ENCODE data around the gene PRDX4. TPM values are rescaled to one million over a fixed set of nuclear protein-coding genes. Genes with fewer than 3 reads are reported as not detected.

The PRDX4 gene
- polyA plus RNA-seq, 1 experiment: 168 TPM

- Histone ChIP-seq H3K27me3 (ENCODE audit: control insufficient read depth, insufficient read depth, low read length) (no peaks in the 10 kb centered on the region), H3K4me3 (ENCODE audit: low read depth, low read length) (no peak overlapping the region), H3K36me3 (ENCODE audit: control insufficient read depth, insufficient read depth, low read length) (peaks cover 3% of the 10 kb centered on the region)
- ChIA-PET POLR2A (no interaction called here), CTCF (no interaction called here)
- TF ChIP-seq, protein P1, sequence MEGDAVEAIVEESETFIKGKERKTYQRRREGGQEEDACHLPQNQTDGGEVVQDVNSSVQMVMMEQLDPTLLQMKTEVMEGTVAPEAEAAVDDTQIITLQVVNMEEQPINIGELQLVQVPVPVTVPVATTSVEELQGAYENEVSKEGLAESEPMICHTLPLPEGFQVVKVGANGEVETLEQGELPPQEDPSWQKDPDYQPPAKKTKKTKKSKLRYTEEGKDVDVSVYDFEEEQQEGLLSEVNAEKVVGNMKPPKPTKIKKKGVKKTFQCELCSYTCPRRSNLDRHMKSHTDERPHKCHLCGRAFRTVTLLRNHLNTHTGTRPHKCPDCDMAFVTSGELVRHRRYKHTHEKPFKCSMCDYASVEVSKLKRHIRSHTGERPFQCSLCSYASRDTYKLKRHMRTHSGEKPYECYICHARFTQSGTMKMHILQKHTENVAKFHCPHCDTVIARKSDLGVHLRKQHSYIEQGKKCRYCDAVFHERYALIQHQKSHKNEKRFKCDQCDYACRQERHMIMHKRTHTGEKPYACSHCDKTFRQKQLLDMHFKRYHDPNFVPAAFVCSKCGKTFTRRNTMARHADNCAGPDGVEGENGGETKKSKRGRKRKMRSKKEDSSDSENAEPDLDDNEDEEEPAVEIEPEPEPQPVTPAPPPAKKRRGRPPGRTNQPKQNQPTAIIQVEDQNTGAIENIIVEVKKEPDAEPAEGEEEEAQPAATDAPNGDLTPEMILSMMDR (IDR thresholded peaks at IDR 0.05; ENCODE audit: insufficient read depth, low read depth, low read length): no peak
- no peak for DNase-seq (ENCODE audit: low read depth)
These were observed 37.4 kb downstream of the PRDX4 start for GRCh38 chrX:23704673-23705206.

DNA sequence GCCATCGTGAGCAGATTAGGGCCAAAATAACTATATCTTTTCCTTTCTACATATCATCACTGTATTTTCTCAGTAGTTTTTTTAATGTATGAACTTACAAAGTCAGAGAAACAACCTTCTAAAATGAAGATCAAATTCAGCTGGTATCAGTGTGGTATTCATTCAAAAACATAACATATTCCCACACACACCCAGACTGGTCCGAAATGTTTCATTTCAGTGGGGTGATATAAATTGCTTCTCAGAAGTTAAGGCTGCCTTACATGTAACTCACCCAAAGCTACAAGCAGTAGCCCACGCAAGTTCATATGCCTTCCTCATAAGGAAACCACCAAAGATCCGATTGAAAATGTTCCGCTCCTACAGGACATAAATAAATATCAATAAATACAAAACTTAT lies 37.9 kb downstream of the PRDX4 start:
- DNase-seq (ENCODE audit: low read depth): no peak
- TF ChIP-seq, protein P1 (IDR thresholded peaks at IDR 0.05; ENCODE audit: insufficient read depth, low read depth, low read length): no peak
- Histone ChIP-seq H3K4me3 (ENCODE audit: low read depth, low read length) (no peak overlapping the region), H3K36me3 (ENCODE audit: control insufficient read depth, insufficient read depth, low read length) (peaks cover 3% of the 10 kb centered on the region), H3K27me3 (ENCODE audit: control insufficient read depth, insufficient read depth, low read length) (no peaks in the 10 kb centered on the region)
- ChIA-PET CTCF (no interaction called here), POLR2A (no interaction called here)

GRCh38 chrX:23720117-23720677 lies 52.9 kb downstream of the PRDX4 start:
- Histone ChIP-seq H3K4me3 (ENCODE audit: low read depth, low read length) (no peak overlapping the region), H3K27me3 (ENCODE audit: control insufficient read depth, insufficient read depth, low read length) (no peaks in the 10 kb centered on the region), H3K36me3 (ENCODE audit: control insufficient read depth, insufficient read depth, low read length) (peaks cover 1% of the 10 kb centered on the region; the same call in 1 of the 2 replicates)
- POLR2A ChIA-PET: no interaction called here
- CTCF ChIA-PET: no interaction called here
- no peak for DNase-seq (ENCODE audit: low read depth)
- TF ChIP-seq, protein P1 (IDR thresholded peaks at IDR 0.05; ENCODE audit: insufficient read depth, low read depth, low read length): no peak

DNA sequence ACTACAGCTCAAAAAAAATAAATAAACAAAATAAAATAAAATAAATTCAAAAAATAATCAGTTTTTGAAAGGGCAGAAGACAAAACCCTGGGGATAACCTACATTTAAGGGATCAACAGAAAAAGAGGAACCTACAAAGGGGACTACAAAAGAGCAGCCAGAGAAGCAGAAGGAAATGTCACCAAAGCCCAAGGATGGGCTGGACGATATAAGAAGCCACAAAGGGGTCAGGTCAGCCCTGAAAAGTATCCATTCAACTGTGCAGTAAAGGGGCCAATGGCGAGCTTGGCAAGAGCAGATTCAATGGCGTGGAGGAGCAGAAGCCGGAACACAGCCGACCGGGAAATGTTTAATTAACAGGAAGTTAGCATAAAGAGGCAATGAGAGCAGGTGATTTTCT lies 58.9 kb downstream of the PRDX4 start:
- no peak for DNase-seq (ENCODE audit: low read depth)
- ChIA-PET POLR2A (no interaction called here), CTCF (interaction anchor here (2.0 kb wide), 1 partner anchor 177 kb away, joined by 6 read pairs; no protein-coding TSS in a partner anchor)
- Histone ChIP-seq H3K27me3 (ENCODE audit: control insufficient read depth, insufficient read depth, low read length) (no peaks in the 10 kb centered on the region), H3K4me3 (ENCODE audit: low read depth, low read length) (no peak overlapping the region), H3K36me3 (ENCODE audit: control insufficient read depth, insufficient read depth, low read length) (no peaks in the 10 kb centered on the region; the same call in 1 of the 2 replicates)
- TF ChIP-seq, protein P1 (IDR thresholded peaks at IDR 0.05; ENCODE audit: insufficient read depth, low read depth, low read length): no peak

GRCh38 chrX:23727206-23727605 lies 59.9 kb downstream of the PRDX4 start:
- Histone ChIP-seq H3K27me3 (ENCODE audit: control insufficient read depth, insufficient read depth, low read length) (no peaks in the 10 kb centered on the region), H3K4me3 (ENCODE audit: low read depth, low read length) (no peak overlapping the region), H3K36me3 (ENCODE audit: control insufficient read depth, insufficient read depth, low read length) (no peaks in the 10 kb centered on the region; the same call in 1 of the 2 replicates)
- TF ChIP-seq, protein P1 (IDR thresholded peaks at IDR 0.05; ENCODE audit: insufficient read depth, low read depth, low read length): no peak
- POLR2A ChIA-PET: no interaction called here
- CTCF ChIA-PET: interaction anchor here (1.4 kb wide), 1 partner anchor 33 kb away, joined by 3 read pairs; no protein-coding TSS in a partner anchor
- DNase-seq (ENCODE audit: low read depth): no peak

Data from BJ (cell line).